GM12864 (cell line): ENCODE results near the gene TRAF2.

Source experiments
- DNase-seq: peaks from one replicate; pipeline ENCODE4 v3.0.0-alpha.2; 2011; ENCODE audit warnings: low read depth
- H3K4me3 ChIP-seq: 2 replicates; pipeline ENCODE4 v1.5.1; 2011; ENCODE audit warnings: mild to moderate bottlenecking, low read depth, low read length, control low read depth
- TF ChIP-seq, protein P1 (sequence below): IDR thresholded peaks from 2 replicates; pipeline ENCODE4 v1.5.1; 2011; ENCODE audit warnings: low read depth, mild to moderate bottlenecking, moderate library complexity, low read length, control low read depth, inconsistent platforms; ENCODE audit errors: missing control alignments

Gene TRAF2

DNA sequence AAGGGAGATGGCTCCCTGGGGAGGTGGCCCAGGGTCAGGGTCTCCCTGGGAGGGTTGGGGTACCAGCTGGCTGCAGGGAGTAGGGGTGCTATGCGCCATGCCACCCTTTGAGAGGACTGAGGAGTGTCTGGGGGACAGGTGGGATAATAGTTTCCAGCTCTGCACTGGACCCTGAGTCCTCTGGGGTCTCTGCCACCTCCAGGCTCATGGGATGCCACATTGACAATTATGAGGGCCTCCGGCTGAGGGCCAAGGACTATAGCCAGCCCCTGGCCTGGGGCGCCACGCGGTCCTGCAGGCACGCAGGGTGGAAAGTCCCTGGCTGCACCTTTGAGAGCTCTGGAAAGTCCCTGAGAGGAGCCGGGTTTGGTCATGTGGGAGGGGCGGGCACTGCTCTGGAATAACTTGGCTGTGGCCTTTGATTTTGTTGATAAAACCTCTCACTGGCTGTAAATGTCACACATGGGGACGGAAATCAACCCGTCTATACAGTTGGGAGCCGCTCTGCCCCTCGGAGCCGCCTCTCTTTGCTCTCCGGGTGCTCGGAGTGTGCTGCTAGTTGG lies 16.0 kb downstream of the TRAF2 start:
- peak; percentile 69 for DNase-seq
- TF ChIP-seq, protein P1, sequence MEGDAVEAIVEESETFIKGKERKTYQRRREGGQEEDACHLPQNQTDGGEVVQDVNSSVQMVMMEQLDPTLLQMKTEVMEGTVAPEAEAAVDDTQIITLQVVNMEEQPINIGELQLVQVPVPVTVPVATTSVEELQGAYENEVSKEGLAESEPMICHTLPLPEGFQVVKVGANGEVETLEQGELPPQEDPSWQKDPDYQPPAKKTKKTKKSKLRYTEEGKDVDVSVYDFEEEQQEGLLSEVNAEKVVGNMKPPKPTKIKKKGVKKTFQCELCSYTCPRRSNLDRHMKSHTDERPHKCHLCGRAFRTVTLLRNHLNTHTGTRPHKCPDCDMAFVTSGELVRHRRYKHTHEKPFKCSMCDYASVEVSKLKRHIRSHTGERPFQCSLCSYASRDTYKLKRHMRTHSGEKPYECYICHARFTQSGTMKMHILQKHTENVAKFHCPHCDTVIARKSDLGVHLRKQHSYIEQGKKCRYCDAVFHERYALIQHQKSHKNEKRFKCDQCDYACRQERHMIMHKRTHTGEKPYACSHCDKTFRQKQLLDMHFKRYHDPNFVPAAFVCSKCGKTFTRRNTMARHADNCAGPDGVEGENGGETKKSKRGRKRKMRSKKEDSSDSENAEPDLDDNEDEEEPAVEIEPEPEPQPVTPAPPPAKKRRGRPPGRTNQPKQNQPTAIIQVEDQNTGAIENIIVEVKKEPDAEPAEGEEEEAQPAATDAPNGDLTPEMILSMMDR, result no peak
- H3K4me3 ChIP-seq, result peak overlapping the region; percentile 19

DNA sequence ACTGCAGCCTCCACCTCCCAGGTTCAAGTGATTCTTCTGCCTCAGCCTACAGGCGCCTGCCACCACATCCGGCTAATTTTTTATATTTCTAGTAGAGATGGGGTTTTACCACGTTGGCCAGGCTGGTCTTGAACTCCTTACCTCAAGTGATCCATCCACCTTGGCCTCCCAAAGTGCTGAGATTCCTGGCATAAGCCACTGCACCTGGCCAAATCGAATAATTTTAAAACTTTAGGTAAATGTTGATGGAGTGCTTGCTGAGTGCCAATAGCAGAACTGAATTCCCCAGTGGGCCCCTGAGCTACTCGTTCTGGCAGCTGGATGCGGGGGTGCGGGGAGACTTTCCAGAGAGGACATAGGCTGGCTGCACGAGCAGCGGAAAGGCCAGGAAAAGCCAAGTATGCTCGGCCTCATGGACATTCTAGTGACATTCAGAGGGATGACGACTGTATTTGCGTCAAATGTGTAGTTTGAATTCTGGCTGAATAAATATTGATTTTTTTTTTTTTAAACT lies 16.8 kb downstream of the TRAF2 start:
- DNase-seq, result no peak
- no peak overlapping the region for H3K4me3 ChIP-seq
- TF ChIP-seq, protein P1, result no peak

DNA sequence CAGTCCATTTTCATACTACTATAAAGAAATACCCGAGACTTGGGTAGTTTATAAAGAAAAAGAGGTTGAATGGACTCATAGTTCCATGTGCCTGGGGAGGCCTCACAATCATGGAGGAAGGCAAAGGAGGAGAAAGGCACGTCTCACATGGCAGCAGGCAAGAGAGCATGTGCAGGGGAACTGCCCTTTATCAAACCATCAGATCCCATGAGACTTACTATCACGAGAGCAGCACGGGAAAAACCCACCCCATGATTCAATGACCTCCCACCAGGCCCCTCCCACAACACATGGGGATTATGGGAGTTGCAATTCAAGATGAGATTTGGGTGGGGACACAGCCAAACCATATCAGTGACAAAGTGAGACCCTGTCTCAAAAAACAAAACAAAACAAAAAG lies 19.9 kb downstream of the TRAF2 start:
- H3K4me3 ChIP-seq, result no peak overlapping the region
- TF ChIP-seq, protein P1, result no peak
- DNase-seq, result no peak

DNA sequence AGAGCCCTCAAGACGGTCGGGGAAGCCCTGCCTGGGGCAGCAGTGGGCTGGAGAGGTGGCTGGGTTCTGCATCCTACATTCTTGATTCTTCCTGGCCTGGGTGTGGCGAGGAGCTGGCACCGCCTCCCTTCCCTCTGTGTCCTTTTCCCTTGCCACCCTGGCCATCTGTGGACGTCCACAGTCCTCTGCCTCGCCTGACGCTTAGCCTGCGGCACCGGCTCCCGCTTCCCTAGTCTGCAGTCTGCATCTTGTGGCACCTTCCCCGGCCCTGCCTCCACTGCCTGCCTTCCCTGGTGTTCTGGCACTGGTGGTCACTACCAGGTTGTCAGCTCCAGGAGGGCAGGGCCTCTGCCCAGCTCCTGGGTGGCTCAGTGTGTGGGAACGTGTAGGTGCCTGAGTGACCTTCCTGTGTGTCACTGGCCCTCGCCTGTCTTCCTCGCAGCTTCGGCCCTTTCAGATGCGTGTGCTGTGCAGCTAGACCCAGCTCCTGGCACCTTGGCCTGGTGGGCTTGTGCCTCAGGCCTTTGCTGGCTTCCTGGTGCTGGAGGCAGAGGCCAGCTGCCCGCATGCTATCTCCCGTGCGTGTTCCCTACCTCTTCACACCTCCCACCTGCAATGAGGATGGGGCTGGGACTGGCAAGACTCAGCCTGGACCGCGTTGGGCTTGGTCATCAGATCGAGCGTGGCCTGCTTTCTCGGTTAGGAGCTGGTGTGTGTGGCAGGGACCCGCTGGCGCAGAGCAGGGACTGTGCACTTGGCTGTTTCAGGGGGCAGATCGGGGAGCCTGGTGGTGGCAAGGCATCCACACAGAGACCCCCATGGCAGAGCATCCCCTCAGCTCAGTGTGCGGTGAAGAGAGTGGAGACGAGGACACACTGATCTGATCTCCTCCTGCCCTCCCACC lies 20.9 kb downstream of the TRAF2 start:
- DNase-seq, result no peak
- TF ChIP-seq, protein P1, result no peak
- H3K4me3 ChIP-seq, result no peak overlapping the region

DNA sequence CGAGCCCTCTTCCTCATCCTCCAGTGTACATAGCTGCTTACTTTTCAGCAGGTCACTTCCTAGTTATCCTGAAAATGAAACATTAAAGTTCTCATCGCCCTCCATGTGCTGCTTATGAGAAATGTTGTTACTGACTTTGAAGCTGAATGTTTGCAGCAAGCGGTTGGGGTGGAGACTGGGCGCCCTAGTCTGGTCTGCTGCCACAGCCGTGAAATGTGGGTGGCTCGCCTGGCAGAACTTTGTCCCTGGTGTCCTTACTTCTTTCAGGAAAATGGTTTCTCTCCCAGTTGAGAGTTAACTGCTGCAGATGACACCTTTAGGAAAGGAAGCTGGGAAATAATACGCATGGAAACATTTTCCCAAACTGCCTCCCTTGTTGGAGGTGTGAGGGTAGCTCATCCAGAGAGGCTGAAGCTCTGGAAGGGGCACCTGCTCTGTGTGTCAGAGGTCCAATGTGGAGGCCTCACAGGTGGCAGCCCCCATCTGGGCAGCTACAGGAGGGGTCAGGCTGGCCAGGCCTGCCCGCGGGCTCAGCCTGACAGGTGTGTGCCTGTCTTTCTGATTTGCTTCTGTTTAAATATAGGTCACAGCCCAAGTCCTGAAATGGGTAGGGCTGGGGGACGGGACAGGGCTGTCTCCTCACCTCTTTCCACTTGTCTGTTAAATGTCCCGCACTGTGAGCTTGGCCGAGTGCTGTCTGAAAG lies 24.0 kb downstream of the TRAF2 start:
- TF ChIP-seq, protein P1, result no peak
- DNase-seq, result no peak
- no peak overlapping the region for H3K4me3 ChIP-seq

DNA sequence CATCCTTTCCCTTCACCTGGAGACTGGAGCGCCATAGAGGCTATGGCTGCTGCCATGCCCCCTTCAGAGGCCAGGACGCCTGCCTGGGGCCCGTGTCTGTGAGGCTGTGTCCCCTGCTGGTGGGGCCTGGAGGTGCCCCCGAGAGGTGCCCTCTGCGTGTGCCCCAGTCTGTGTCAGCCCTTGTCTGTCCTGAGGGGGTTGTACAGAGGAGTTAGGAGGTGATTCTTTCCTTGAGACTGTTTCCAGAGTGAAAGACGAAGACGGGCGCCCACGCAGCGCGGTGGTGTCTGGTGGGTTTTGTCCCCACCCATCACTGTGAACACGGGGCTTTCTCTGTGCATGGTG lies 24.6 kb downstream of the TRAF2 start:
- no peak overlapping the region for H3K4me3 ChIP-seq
- DNase-seq, result no peak
- TF ChIP-seq, protein P1, result peak; percentile 20
